NCI-H1092 (cell line): ENCODE data around the gene NR6A1.

Experiments
- DNase-seq: peaks from one replicate; lab custom pipeline; 2025; lab: John Stamatoyannopoulos, UW

Gene NR6A1

GRCh38 chr9:124489222-124489621, 281.9 kb downstream of the NR6A1 start:
- no peak for DNase-seq

DNA sequence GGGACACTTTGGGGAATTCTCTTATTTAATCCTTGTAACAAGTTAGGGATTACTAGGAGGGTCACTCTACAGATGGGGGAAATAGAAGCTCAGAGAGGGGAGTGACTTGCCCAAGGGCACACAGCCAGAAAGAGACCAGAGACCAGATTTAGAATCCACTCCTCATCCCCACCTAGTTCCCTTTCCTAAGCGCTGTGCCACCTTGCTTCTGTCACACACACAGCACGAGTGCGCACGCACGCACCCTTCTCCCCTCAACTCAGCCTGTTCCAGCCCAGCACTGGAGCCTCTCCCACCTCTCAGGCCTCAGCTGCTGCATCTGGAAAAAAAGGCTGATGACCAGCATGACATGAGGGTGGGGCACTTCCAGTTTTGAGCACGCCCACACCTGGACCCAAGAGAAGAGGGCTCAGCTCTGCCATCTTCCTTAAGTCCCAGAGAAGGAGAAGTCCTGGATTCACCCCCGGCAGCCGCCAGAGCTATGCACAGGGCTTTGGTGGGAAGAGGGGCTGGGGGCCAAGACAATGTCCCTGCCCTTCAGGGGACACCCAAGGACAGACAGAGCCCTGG, 282.4 kb downstream of the NR6A1 start:
- no peak for DNase-seq

GRCh38 chr9:124487260-124488182, 283.6 kb downstream of the NR6A1 start:
- no peak for DNase-seq

GRCh38 chr9:124486778-124487259, 284.3 kb downstream of the NR6A1 start:
- no peak for DNase-seq

- no peak for DNase-seq
Measured at GRCh38 chr9:124485936-124486335, 285.2 kb downstream of the NR6A1 start.

GRCh38 chr9:124485201-124485600, 285.9 kb downstream of the NR6A1 start:
- no peak for DNase-seq

GRCh38 chr9:124483481-124483880, 287.6 kb downstream of the NR6A1 start:
- DNase-seq: no peak

DNA sequence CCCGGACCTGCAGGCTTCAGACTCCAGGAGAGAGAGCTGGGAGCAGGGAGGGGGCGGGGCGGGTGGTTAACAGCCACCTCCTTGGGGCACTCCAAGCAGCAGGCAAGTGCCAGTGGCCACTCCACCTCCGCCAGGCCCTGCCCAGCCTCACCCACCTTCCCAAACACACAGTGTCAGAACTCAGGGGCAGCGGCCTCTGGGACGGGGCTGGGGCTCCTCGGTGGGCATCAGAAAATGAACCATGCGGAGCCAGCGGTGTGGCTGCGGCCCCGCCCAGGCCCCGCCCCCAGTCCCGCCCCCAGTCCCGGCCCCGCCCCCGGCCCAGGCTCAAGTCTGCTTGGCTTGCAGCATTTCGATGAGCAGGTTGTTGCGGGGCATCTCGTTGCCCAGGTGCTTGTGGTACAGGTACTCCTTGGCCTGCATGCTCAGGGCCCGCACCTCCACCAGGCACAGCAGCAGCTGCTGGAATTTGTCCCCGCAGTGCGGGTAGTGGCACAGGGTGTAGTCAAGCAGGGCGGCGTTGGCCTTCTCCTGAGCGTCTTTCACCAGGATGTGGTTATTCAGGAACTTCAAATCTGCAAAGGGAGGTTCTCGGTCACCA, 288.6 kb downstream of the NR6A1 start:
- no peak for DNase-seq

DNA sequence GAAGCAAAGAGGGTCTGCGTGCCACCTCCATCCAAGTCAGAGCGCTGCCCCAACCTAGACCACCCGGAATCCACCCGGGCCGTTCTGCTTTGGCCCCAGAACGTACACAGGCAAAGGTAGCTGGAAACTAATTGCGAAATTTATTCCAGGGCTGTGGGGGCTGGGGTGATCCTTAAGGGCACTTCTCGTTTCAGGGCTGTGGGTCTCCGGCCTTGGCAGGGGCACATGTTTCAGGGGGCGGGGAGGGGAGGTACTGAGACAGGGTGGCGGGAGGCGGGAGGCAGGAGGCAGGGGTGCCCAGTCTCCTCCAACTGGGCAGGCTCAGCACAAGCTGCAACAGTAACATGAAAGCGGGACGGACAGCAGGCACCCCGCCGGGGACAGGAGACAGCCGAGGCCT, 290.0 kb downstream of the NR6A1 start:
- DNase-seq: no peak

- peak; percentile 49 for DNase-seq
Measured at GRCh38 chr9:124480621-124480981, 290.5 kb downstream of the NR6A1 start.

- no peak for DNase-seq
Measured at GRCh38 chr9:124479947-124480620, 291.0 kb downstream of the NR6A1 start.

DNA sequence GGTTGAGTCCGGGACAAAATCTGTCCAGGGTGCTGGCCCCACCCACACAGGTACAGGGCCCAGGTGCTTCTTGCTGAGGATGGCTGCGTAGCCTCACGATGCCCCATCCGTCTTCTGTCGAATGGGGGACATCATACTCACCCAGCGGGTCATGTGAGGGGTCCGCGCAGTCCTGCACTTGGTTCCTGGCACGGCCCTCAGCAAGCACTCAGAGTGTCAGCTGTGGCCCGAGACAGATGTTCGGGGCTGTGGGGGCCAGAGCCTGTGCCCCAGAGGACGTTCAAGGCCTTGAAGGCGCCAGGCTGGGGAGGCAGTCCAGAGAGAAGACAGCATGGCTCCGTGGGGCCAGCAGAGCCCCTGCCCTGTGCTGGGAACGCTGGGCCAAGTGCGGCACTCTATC, 291.7 kb downstream of the NR6A1 start:
- no peak for DNase-seq

DNA sequence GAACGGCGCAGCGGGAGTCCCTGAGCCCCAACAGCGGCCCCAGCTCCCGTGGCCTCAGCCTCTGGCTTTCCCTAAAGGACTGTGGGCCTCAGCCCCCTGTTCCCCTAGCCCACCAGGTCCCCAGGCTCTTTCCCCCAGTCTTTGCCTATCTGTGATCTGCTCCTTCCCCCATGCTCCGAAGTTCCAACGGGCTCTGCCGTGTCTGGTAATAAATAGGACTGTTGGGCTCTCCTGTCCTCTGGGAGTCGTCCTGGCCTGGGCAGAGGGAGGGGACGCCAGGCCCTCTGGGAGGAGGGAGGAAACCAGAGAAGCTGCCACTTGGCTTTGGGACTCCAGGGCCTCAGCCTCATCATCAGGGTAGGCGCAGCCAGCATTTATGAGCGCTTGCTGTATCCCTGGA, 292.8 kb downstream of the NR6A1 start:
- DNase-seq: no peak

GRCh38 chr9:124477648-124478285, 293.3 kb downstream of the NR6A1 start:
- DNase-seq: peak; percentile 60

DNA sequence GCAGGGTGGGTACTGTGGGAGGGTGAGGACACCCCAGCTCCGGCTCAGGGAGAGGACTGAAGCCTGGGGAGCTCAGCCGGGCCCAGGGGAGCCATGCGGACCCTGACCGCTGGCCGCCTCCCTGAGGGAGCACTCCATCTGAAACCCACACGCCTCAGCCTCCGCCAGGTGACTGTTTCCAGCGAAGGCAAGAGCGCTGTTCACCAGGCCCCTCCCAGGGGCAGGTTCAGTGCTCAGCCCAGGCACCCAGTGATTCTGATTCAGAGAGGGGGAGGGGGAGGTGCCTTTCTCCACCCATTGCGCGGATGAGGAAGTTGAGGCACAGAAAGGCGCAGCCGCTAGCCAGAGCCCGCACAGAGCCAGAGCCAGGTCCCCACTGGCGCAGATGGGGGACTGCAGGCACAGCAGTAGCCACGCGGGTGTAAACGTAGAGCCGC, 293.9 kb downstream of the NR6A1 start:
- peak; percentile 52 for DNase-seq

DNA sequence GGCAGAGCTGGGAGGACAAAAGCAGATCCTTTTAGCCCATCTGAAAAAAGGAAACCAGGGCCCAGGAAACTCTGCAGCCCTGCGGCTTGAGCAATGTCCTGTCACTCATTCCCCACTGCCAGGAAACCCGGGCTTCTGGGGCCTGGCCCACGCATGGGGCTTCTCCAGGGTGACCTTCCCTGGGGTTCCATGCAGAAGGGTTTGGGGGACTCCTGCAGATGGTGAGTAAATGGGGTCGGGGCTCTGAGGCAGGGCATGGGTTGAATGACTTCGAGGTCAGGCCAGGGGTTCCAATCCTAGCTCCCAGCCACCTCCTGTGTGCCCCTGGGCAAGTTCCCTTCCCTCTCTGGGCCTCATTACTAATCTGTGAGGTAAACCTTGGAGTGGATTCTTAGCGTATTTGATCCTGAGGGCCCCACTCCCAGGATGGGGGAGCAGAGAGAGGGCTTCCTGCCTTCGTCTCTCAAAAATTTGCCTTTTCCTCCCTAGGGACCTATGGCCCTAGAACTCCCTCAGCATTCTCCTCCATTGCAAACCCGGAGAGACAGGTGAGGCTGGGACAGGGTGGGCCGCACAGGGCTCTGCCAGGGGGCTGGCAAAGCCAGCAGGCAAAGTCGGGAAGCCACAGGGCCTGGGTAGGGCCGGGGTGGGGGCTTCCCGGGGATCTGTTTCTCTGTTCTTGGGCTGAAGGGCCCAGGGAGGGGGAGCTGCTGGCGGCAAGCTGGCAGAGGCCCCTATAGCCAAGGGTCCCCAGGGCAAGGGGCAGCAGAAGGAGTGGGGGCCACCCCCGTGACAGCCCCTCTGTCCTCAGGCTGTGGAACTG, 295.0 kb downstream of the NR6A1 start:
- DNase-seq: no peak

- no peak for DNase-seq
Measured at GRCh38 chr9:124475158-124475867, 295.8 kb downstream of the NR6A1 start.

DNA sequence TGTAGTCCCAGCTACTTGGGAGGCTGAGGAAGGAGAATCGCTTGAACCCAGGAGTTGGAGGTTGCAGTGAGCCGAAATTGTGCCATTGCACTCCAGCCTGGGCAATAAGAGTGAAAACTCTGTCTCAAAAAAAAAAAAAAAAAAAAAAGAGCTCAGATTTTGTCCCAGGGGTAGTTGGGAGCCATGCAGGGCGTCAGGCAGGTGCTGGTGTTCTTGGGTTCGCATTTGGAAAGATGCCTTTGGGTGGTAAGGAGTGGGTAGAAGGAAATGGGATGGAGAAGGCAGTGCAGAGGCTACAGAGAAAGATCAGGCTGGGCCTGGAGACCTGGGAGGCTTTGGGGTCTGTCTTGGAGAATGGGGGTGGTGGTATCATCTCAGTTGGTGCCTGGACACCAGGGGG, 297.0 kb downstream of the NR6A1 start:
- DNase-seq: no peak

DNA sequence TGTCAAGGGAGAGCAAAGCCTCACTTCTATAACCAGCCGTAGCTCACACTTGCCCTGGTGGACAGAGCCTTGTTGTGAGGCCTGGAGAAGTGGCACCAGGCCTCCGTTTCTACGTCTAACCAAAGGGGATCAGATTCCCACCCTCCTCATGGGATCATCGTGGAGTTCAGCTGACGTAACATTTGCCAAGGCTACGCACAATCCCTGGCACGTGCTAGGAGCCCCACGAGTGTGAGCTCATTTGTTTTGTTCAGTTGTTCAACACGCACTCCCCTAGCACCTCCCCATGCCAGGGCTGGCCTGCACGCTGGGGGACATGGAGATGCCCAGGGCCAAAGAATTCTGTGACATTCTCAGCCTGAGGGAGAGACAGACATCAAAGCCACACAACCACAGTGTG, 297.8 kb downstream of the NR6A1 start:
- DNase-seq: no peak

DNA sequence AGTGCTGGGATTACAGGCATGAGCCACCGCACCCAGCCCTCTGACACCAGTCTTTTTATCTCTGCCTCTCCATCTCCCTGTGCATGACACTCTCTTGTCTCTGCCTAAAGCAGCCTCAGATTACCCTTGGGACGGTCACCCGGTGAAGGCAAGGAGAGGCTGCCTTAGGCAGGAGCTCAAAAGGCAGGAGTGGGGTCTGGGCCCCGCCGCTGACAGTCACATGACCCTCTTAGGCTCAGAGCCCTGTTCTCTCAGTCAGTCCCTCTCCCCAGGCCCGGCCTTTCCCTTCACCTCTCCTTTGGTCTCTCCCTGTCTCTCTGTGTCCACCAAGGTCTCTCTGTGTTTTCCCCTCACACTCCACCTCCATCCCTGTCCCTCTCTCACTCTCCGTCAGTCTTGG, 298.3 kb downstream of the NR6A1 start:
- DNase-seq: no peak
